Endothelial cell of umbilical vein (primary cell): Measurements from ENCODE around the gene COL28A1. TPM values are rescaled to one million over a fixed set of nuclear protein-coding genes. Genes with fewer than 3 reads are reported as not detected.
A peak's percentile ranks its signal among the peaks of the same experiment; 100 is the strongest.

Experiments
- BruUV-seq: library from RNA; stranded (reverse); fragments of 400-500 nt; replicated peaks from 2 replicates; lab custom pipeline; 2021; lab: Mats Ljungman, UMichigan
- CTCF ChIA-PET: fragments of 300-600, 350-600 bp; sonication (Branson Sonifier 250); formaldehyde crosslinking; loops from one replicate; lab custom pipeline; 2021; ENCODE audit warnings: antibody characterized with exemption, inconsistent platforms; lab: Charles Lee
- POLR2A ChIA-PET: fragments of 300-600, 350-600 bp; sonication (Branson Sonifier 250); formaldehyde crosslinking; loops from one replicate; lab custom pipeline; 2021; ENCODE audit warnings: antibody characterized with exemption, inconsistent platforms; lab: Charles Lee
- DNase-seq: peaks from one replicate; pipeline ENCODE4 v3.0.0-alpha.2; 2011; ENCODE audit warnings: low read depth, low spot score
- FAIRE-seq: peaks from 2 replicates; lab custom pipeline; 2011; peaks lifted over from hg19 to GRCh38; lab: Jason Lieb, UNC
- H2AFZ ChIP-seq: 2 replicates; pipeline ENCODE4 v1.6.0; 2012; ENCODE audit warnings: low read depth, low read length, control low read depth, inconsistent platforms
- H3K27ac ChIP-seq: 2 replicates; pipeline ENCODE4 v1.5.1; 2011; ENCODE audit warnings: low read depth, mild to moderate bottlenecking, control low read depth, low read length, moderate library complexity; ENCODE audit not compliant: insufficient read depth
- H3K27me3 ChIP-seq, 2 experiments: 2 replicates each; pipeline versions ENCODE4 v1.6.0 to v1.6.1; 2011; ENCODE audit warnings: low read length in 2 of 2, mixed read lengths in 1 of 2; ENCODE audit not compliant: control insufficient read depth in 2 of 2, insufficient read depth in 2 of 2
- H3K36me3 ChIP-seq, 2 experiments: 2 replicates in 1 of 2; 3 replicates in 1 of 2; pipeline ENCODE4 v1.5.1; 2011; ENCODE audit warnings: low read length in 2 of 2, mild to moderate bottlenecking in 1 of 2, moderate library complexity in 1 of 2; ENCODE audit not compliant: control insufficient read depth in 2 of 2, insufficient read depth in 2 of 2; ENCODE audit errors: extremely low read depth in 1 of 2
- H3K4me1 ChIP-seq: 3 replicates; pipeline ENCODE4 v1.5.1; 2011; ENCODE audit warnings: mild to moderate bottlenecking, low read length; ENCODE audit not compliant: control insufficient read depth, insufficient read depth; ENCODE audit errors: extremely low read depth
- H3K4me2 ChIP-seq: 2 replicates; pipeline ENCODE4 v1.6.1; 2011; ENCODE audit warnings: low read length, control low read depth, mixed read lengths; ENCODE audit not compliant: insufficient read depth
- H3K4me3 ChIP-seq, 3 experiments: fragments of 200-600 bp in 1 of 3; sonication (generic), shearing (Covaris generic) in 1 of 3; replicated peaks in 1 of 3; 2 replicates each; pipeline ENCODE4 v1.5.1; 2011 to 2016; ENCODE audit warnings: control low read depth in 3 of 3, low read length in 3 of 3, mild to moderate bottlenecking in 2 of 3, inconsistent platforms in 1 of 3, low read depth in 1 of 3, moderate library complexity in 1 of 3; ENCODE audit not compliant: insufficient read depth in 1 of 3
- H3K79me2 ChIP-seq: 2 replicates; pipeline ENCODE4 v1.6.0; 2012; ENCODE audit warnings: low read length, inconsistent platforms; ENCODE audit not compliant: control insufficient read depth, insufficient read depth
- H3K9ac ChIP-seq: replicated peaks from 2 replicates; pipeline ENCODE3; 2011; ENCODE audit warnings: low read length, control low read depth; ENCODE audit not compliant: insufficient read depth; ENCODE audit errors: extremely low read depth
- H3K9me1 ChIP-seq: replicated peaks from 3 replicates; pipeline ENCODE4 v1.6.0; 2011; ENCODE audit warnings: mild to moderate bottlenecking, low read length; ENCODE audit not compliant: control insufficient read depth, insufficient read depth; ENCODE audit errors: extremely low read depth
- H3K9me3 ChIP-seq: replicated peaks from 2 replicates; pipeline ENCODE4 v1.5.1; 2012; ENCODE audit warnings: low read length, inconsistent platforms; ENCODE audit not compliant: control insufficient read depth, insufficient read depth
- H4K20me1 ChIP-seq: replicated peaks from 2 replicates; pipeline ENCODE3; 2011; ENCODE audit warnings: mild to moderate bottlenecking, low read length; ENCODE audit not compliant: control insufficient read depth, insufficient read depth; ENCODE audit errors: extremely low read depth
- EZH2 ChIP-seq: IDR thresholded peaks from 2 replicates; pipeline ENCODE4 v1.6.1; 2012; ENCODE audit warnings: borderline replicate concordance, low read depth, mild to moderate bottlenecking, moderate library complexity, low read length, inconsistent platforms; ENCODE audit not compliant: severe bottlenecking
- FOS ChIP-seq: IDR thresholded peaks from 2 replicates; pipeline ENCODE4 v1.6.1; 2011; ENCODE audit warnings: mild to moderate bottlenecking, low read length, moderate library complexity, borderline replicate concordance; ENCODE audit not compliant: insufficient read depth
- GATA2 ChIP-seq: IDR thresholded peaks from 2 replicates; pipeline ENCODE4 v1.7.0; 2011; ENCODE audit warnings: low read depth, mild to moderate bottlenecking, moderate library complexity, mixed read lengths, low read length; ENCODE audit not compliant: insufficient read length, insufficient read depth
- JUN ChIP-seq: IDR thresholded peaks from 2 replicates; pipeline ENCODE4 v1.6.1; 2011; ENCODE audit warnings: borderline replicate concordance, low read depth; ENCODE audit not compliant: insufficient read length, insufficient read depth
- MAX ChIP-seq: IDR thresholded peaks from 2 replicates; pipeline ENCODE4 v1.6.1; 2011; ENCODE audit not compliant: insufficient read depth, insufficient read length
- MYC ChIP-seq: IDR thresholded peaks from one replicate; pipeline ENCODE4 v1.6.1; 2011; ENCODE audit warnings: mild to moderate bottlenecking, low read depth, low read length
- POLR2A ChIP-seq: IDR thresholded peaks from 2 replicates; pipeline ENCODE4 v1.6.1; 2012; ENCODE audit warnings: low read depth, mild to moderate bottlenecking, control low read depth, low read length
- POLR2AphosphoS5 ChIP-seq: IDR thresholded peaks from 2 replicates; pipeline ENCODE4 v1.6.1; 2012; ENCODE audit warnings: low read depth, mild to moderate bottlenecking, control low read depth, low read length, moderate library complexity; ENCODE audit not compliant: insufficient read depth
- dilution Hi-C: fragments of 300-500 bp; cut with MboI; formaldehyde crosslinking; loops from one replicate; pipeline ENCODE4 v1.15.0; 2019; ENCODE audit warnings: low sequenced_read_pairs; ENCODE audit not compliant: extremely low pct_ligation_motif_present
- intact Hi-C: fragments of 100-400 bp; cut with micrococcal nuclease; formaldehyde crosslinking; loops from one replicate; pipeline ENCODE4 v1.10.0; 2022
- polyA plus RNA-seq, 4 experiments: library from polyadenylated mRNA; depleted of rRNA in 3 of 4; stranded (reverse) in 3 of 4; unstranded in 1 of 4; fragments of >200 nt; gene quantifications; 2 replicates each; pipeline versions ENCODE4 v1.2.1 to v1.2.3, GENCODE V29; 2011 to 2012; ENCODE audit warnings: missing spikeins in 1 of 4
- total RNA-seq: library from RNA; stranded (reverse); gene quantifications from 2 replicates; pipeline ENCODE4 v1.2.3, GENCODE V29; 2021
- TF ChIP-seq, protein P1 (sequence below), 2 donors: IDR thresholded peaks; 1 replicate in 1 of 2; 2 replicates in 1 of 2; pipeline ENCODE4 v1.5.1; 2011; ENCODE audit warnings: low read length in 2 of 2, mild to moderate bottlenecking in 2 of 2, moderate library complexity in 2 of 2, control low read depth in 1 of 2, inconsistent platforms in 1 of 2, low read depth in 1 of 2; ENCODE audit not compliant: insufficient read depth in 1 of 2; ENCODE audit errors: extremely low read depth in 1 of 2

The COL28A1 gene
- total and polyA plus RNA-seq, 2 donors (not counting 3 experiments of a cell fraction or from before 2014, with no cell fraction given): not detected

GRCh38 chr7:7521259-7521658, 14.4 kb downstream of the COL28A1 start:
- TF ChIP-seq MYC (no peak), MAX (no peak), GATA2 (no peak), POLR2AphosphoS5 (no peak), JUN (no peak), FOS (no peak), EZH2 (no peak), POLR2A (no peak)
- TF ChIP-seq, protein P1, sequence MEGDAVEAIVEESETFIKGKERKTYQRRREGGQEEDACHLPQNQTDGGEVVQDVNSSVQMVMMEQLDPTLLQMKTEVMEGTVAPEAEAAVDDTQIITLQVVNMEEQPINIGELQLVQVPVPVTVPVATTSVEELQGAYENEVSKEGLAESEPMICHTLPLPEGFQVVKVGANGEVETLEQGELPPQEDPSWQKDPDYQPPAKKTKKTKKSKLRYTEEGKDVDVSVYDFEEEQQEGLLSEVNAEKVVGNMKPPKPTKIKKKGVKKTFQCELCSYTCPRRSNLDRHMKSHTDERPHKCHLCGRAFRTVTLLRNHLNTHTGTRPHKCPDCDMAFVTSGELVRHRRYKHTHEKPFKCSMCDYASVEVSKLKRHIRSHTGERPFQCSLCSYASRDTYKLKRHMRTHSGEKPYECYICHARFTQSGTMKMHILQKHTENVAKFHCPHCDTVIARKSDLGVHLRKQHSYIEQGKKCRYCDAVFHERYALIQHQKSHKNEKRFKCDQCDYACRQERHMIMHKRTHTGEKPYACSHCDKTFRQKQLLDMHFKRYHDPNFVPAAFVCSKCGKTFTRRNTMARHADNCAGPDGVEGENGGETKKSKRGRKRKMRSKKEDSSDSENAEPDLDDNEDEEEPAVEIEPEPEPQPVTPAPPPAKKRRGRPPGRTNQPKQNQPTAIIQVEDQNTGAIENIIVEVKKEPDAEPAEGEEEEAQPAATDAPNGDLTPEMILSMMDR (IDR thresholded peaks at IDR 0.05; ENCODE audit: extremely low read depth in 1 of 2, insufficient read depth in 1 of 2, low read depth in 1 of 2, low read length in 2 of 2): no peak
- no peak overlapping the region for H2AFZ ChIP-seq
- peaks cover 0 to 2% of the 10 kb centered on the region in 2 experiments for H3K27me3 ChIP-seq
- intact Hi-C loops: no loop called here
- no peak overlapping the region for H3K9ac ChIP-seq
- dilution Hi-C loops: no loop called here
- no peaks in the 10 kb centered on the region for H3K79me2 ChIP-seq
- no peak overlapping the region for H3K4me3 ChIP-seq
- no TSS peak for BruUV-seq
- ChIA-PET POLR2A (no interaction called here), CTCF (interaction anchor here (2.1 kb wide), 1 partner anchor 8 kb away, joined by 5 read pairs; no protein-coding TSS in a partner anchor)
- H3K4me1 ChIP-seq: no peaks in the 10 kb centered on the region
- H3K9me3 ChIP-seq: no peaks in the 10 kb centered on the region
- H3K27ac ChIP-seq: no peak overlapping the region
- no peak for DNase-seq
- no peaks in the 10 kb centered on the region for H3K9me1 ChIP-seq
- no peak overlapping the region for H3K4me2 ChIP-seq
- no peaks in the 10 kb centered on the region for H4K20me1 ChIP-seq
- FAIRE-seq: peak; percentile 8
- H3K36me3 ChIP-seq: no peaks in the 10 kb centered on the region
